H9 (cell line): ENCODE results near the gene PPP1R16B. TPM values are rescaled to one million over a fixed set of nuclear protein-coding genes. Genes with fewer than 3 reads are reported as not detected.

ENCODE experiments used
- DNase-seq: peaks from one replicate; pipeline ENCODE4 v3.0.0-alpha.2; 2017
- H2AFZ ChIP-seq: one replicate; pipeline ENCODE4 v1.6.1; 2013; ENCODE audit warnings: mild to moderate bottlenecking, low read length, control low read depth, moderate library complexity
- H2AK5ac ChIP-seq: 2 replicates; pipeline ENCODE4 v1.6.1; 2013; ENCODE audit warnings: low read length, control low read depth, mixed read lengths; ENCODE audit not compliant: insufficient read length
- H2BK120ac ChIP-seq: one replicate; pipeline ENCODE4 v1.6.1; 2013; ENCODE audit warnings: low read depth, mild to moderate bottlenecking, low read length, control low read depth, inconsistent platforms; ENCODE audit not compliant: poor library complexity, severe bottlenecking
- H2BK12ac ChIP-seq: 2 replicates; pipeline ENCODE4 v1.6.1; 2013; ENCODE audit warnings: low read length, control low read depth, mixed read lengths, low read depth; ENCODE audit not compliant: insufficient read length
- H2BK15ac ChIP-seq: 2 replicates; pipeline ENCODE4 v1.6.1; 2013; ENCODE audit warnings: low read depth, low read length, control low read depth
- H2BK20ac ChIP-seq: one replicate; pipeline ENCODE4 v1.6.1; 2013; ENCODE audit warnings: low read depth, mild to moderate bottlenecking, low read length, control low read depth, inconsistent platforms; ENCODE audit not compliant: poor library complexity, severe bottlenecking
- H2BK5ac ChIP-seq: 2 replicates; pipeline ENCODE4 v1.6.1; 2013; ENCODE audit warnings: low read length, control low read depth, mixed read lengths; ENCODE audit not compliant: insufficient read length
- H3K14ac ChIP-seq: 2 replicates; pipeline ENCODE4 v1.6.1; 2013; ENCODE audit warnings: low read length, control low read depth; ENCODE audit not compliant: insufficient read depth
- H3K18ac ChIP-seq: 2 replicates; pipeline ENCODE4 v1.6.1; 2013; ENCODE audit warnings: low read depth, mild to moderate bottlenecking, mixed read lengths, low read length, control low read depth; ENCODE audit not compliant: insufficient read length
- H3K23ac ChIP-seq: 2 replicates; pipeline ENCODE4 v1.6.1; 2013; ENCODE audit warnings: low read length, control low read depth, mixed read lengths, low read depth; ENCODE audit not compliant: insufficient read length
- H3K23me2 ChIP-seq: 2 replicates; pipeline ENCODE4 v1.6.1; 2013; ENCODE audit warnings: low read depth, mild to moderate bottlenecking, mixed read lengths, low read length, control low read depth; ENCODE audit not compliant: insufficient read length, poor library complexity, severe bottlenecking
- H3K27ac ChIP-seq: 2 replicates; pipeline ENCODE4 v1.5.1; 2013; ENCODE audit warnings: low read length, control low read depth, mixed read lengths, low read depth; ENCODE audit not compliant: insufficient read length
- H3K27me3 ChIP-seq: 2 replicates; pipeline ENCODE4 v1.6.1; 2013; ENCODE audit warnings: low read length, control low read depth, inconsistent platforms; ENCODE audit not compliant: insufficient read depth
- H3K4ac ChIP-seq: 2 replicates; pipeline ENCODE4 v1.6.1; 2013; ENCODE audit warnings: low read depth, mild to moderate bottlenecking, control low read depth, inconsistent platforms, low read length, moderate library complexity
- H3K4me1 ChIP-seq: 2 replicates; pipeline ENCODE4 v1.6.1; 2013; ENCODE audit warnings: low read length, control low read depth, inconsistent platforms; ENCODE audit not compliant: insufficient read depth
- H3K4me2 ChIP-seq: 2 replicates; pipeline ENCODE4 v1.6.1; 2013; ENCODE audit warnings: low read length, control low read depth, mixed read lengths; ENCODE audit not compliant: insufficient read length, insufficient read depth
- H3K56ac ChIP-seq: 2 replicates; pipeline ENCODE4 v1.6.1; 2013; ENCODE audit warnings: low read depth, mild to moderate bottlenecking, mixed read lengths, low read length, control low read depth; ENCODE audit not compliant: insufficient read length
- H3K79me1 ChIP-seq: 2 replicates; pipeline ENCODE4 v1.6.1; 2013; ENCODE audit warnings: low read depth, mild to moderate bottlenecking, moderate library complexity, low read length, control low read depth, inconsistent platforms; ENCODE audit not compliant: insufficient read depth, poor library complexity, severe bottlenecking
- H3K79me2 ChIP-seq: 2 replicates; pipeline ENCODE4 v1.6.1; 2013; ENCODE audit warnings: low read length, control low read depth, inconsistent platforms; ENCODE audit not compliant: insufficient read depth
- H3K9ac ChIP-seq: 2 replicates; pipeline ENCODE4 v1.6.1; 2013; ENCODE audit warnings: low read length, control low read depth, mixed read lengths; ENCODE audit not compliant: insufficient read length; ENCODE audit errors: extremely low read depth
- H3K9me3 ChIP-seq: one replicate; pipeline ENCODE4 v1.6.1; 2013; ENCODE audit warnings: low read depth, low read length, inconsistent platforms; ENCODE audit not compliant: control insufficient read depth
- H3T11ph ChIP-seq: one replicate; pipeline ENCODE4 v1.6.1; 2013; ENCODE audit warnings: mild to moderate bottlenecking, low read length, control low read depth, inconsistent platforms
- H4K20me1 ChIP-seq: one replicate; pipeline ENCODE4 v1.6.1; 2013; ENCODE audit not compliant: control insufficient read depth, insufficient read length, insufficient read depth
- H4K5ac ChIP-seq: 2 replicates; pipeline ENCODE4 v1.6.1; 2013; ENCODE audit warnings: low read depth, mild to moderate bottlenecking, mixed read lengths, low read length, control low read depth; ENCODE audit not compliant: insufficient read length
- H4K8ac ChIP-seq: replicated peaks from 2 replicates; pipeline ENCODE4 v1.6.1; 2013; ENCODE audit warnings: low read length, control low read depth, mixed read lengths, low read depth; ENCODE audit not compliant: insufficient read length
- H4K91ac ChIP-seq: 2 replicates; pipeline ENCODE4 v1.6.1; 2013; ENCODE audit warnings: low read depth, mild to moderate bottlenecking, moderate library complexity, mixed read lengths, low read length, control low read depth; ENCODE audit not compliant: insufficient read length
- H3K27ac Mint-ChIP-seq, 3 experiments: 2 replicates in 2 of 3; 3 replicates in 1 of 3; pipeline ENCODE4 v1.8.0; 2020 to 2021; ENCODE audit warnings: mixed read lengths in 3 of 3, mild to moderate bottlenecking in 1 of 3, moderate library complexity in 1 of 3
- H3K27me3 Mint-ChIP-seq: 2 replicates; pipeline ENCODE4 v1.8.0; 2021; ENCODE audit warnings: low read depth, mild to moderate bottlenecking, moderate library complexity, mixed read lengths
- H3K36me3 Mint-ChIP-seq, 3 experiments: 2 replicates in 2 of 3; 3 replicates in 1 of 3; pipeline ENCODE4 v1.8.0; 2020 to 2021; ENCODE audit warnings: low read depth in 3 of 3, mixed read lengths in 3 of 3; ENCODE audit not compliant: insufficient read depth in 1 of 3
- H3K4me1 Mint-ChIP-seq, 2 experiments: 2 replicates each; pipeline ENCODE4 v1.8.0; 2020; ENCODE audit warnings: mixed read lengths in 2 of 2
- H3K4me3 Mint-ChIP-seq, 2 experiments: 2 replicates in 1 of 2; 3 replicates in 1 of 2; pipeline ENCODE4 v1.8.0; 2020 to 2021; ENCODE audit warnings: mild to moderate bottlenecking in 2 of 2, mixed read lengths in 2 of 2, moderate library complexity in 1 of 2
- H3K9me3 Mint-ChIP-seq, 2 experiments: 2 replicates in 1 of 2; 3 replicates in 1 of 2; pipeline ENCODE4 v1.8.0; 2020; ENCODE audit warnings: mild to moderate bottlenecking in 2 of 2, mixed read lengths in 2 of 2, moderate library complexity in 1 of 2
- WGBS: extraction: QIAGEN DNeasy Blood & Tissue Kit; methylation state at CpG from one replicate; pipeline ENCODE4 v1.1.7; 2013; ENCODE audit warnings: missing lambda C conversion rate, low lambda C conversion rate, mixed read lengths; ENCODE audit not compliant: insufficient read length; ENCODE audit errors: extremely low coverage; 5-methylcytosine and 5-hydroxymethylcytosine counted together
- total RNA-seq: library from RNA; stranded (reverse); gene quantifications from 2 replicates; pipeline ENCODE4 v1.2.1, GENCODE V29; 2021
- TF ChIP-seq, protein P1 (sequence below): fragments of 200-600 bp; sonication (generic); conservative IDR thresholded peaks from 3 replicates; pipeline ENCODE4 v1.8.0; 2021; ENCODE audit warnings: antibody characterized with exemption, mild to moderate bottlenecking

Gene PPP1R16B
- total RNA-seq, 1 experiment from 2014 or later: 8.2 TPM

GRCh38 chr20:38962928-38963401 is 157.5 kb downstream of the PPP1R16B start:
- no peaks in the 10 kb centered on the region for H3K27me3 ChIP-seq
- peak overlapping the region; percentile 43 for H2BK12ac ChIP-seq
- H3T11ph ChIP-seq: no peak overlapping the region
- H3K79me2 ChIP-seq: peaks cover 9% of the 10 kb centered on the region; the same call in 1 of the 2 replicates
- H3K4ac ChIP-seq: no peak overlapping the region
- H2BK15ac ChIP-seq: no peak overlapping the region
- no CpG with 5 or more reads among the region's 5 CpGs for WGBS
- no peak overlapping the region for H3K23ac ChIP-seq
- H2AK5ac ChIP-seq: no peak overlapping the region
- no peak overlapping the region for H4K8ac ChIP-seq
- no peaks in the 10 kb centered on the region; a peak in 1 of 5 replicates for H3K9me3 Mint-ChIP-seq
- peak overlapping the region; percentile 85 for H4K5ac ChIP-seq
- H3K79me1 ChIP-seq: peaks cover 3% of the 10 kb centered on the region
- peaks cover 4 to 11% (median 6%) of the 10 kb centered on the region in 3 experiments; a peak in 5 of 7 replicates for H3K36me3 Mint-ChIP-seq
- no peaks in the 10 kb centered on the region for H3K23me2 ChIP-seq
- H3K18ac ChIP-seq: no peak overlapping the region
- DNase-seq: no peak
- H3K9ac ChIP-seq: peak overlapping the region; percentile 97
- peak overlapping the region; percentile 55 for H3K27ac ChIP-seq
- H2BK5ac ChIP-seq: peak overlapping the region; percentile 17
- 0 out of 2 replicates have a peak overlapping the region, but pooled peaks have one; percentile 94 for H3K14ac ChIP-seq
- no peak overlapping the region for H2AFZ ChIP-seq
- peak overlapping the region; percentile 88 for H3K56ac ChIP-seq
- no peak overlapping the region for H2BK120ac ChIP-seq
- H3K9me3 ChIP-seq: no peaks in the 10 kb centered on the region
- no peaks in the 10 kb centered on the region; the same call in 1 of the 2 replicates for H3K4me1 ChIP-seq
- H3K4me2 ChIP-seq: peak overlapping the region; percentile 87
- H4K91ac ChIP-seq: no peak overlapping the region
- H3K27ac Mint-ChIP-seq: peak overlapping the region; percentile 99; a peak in 6 of 7 replicates
- peaks cover 21 to 29% of the 10 kb centered on the region in 2 experiments for H3K4me1 Mint-ChIP-seq
- H3K27me3 Mint-ChIP-seq: no peaks in the 10 kb centered on the region
- H4K20me1 ChIP-seq: no peaks in the 10 kb centered on the region
- TF ChIP-seq, protein P1, sequence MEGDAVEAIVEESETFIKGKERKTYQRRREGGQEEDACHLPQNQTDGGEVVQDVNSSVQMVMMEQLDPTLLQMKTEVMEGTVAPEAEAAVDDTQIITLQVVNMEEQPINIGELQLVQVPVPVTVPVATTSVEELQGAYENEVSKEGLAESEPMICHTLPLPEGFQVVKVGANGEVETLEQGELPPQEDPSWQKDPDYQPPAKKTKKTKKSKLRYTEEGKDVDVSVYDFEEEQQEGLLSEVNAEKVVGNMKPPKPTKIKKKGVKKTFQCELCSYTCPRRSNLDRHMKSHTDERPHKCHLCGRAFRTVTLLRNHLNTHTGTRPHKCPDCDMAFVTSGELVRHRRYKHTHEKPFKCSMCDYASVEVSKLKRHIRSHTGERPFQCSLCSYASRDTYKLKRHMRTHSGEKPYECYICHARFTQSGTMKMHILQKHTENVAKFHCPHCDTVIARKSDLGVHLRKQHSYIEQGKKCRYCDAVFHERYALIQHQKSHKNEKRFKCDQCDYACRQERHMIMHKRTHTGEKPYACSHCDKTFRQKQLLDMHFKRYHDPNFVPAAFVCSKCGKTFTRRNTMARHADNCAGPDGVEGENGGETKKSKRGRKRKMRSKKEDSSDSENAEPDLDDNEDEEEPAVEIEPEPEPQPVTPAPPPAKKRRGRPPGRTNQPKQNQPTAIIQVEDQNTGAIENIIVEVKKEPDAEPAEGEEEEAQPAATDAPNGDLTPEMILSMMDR: no peak
- H2BK20ac ChIP-seq: no peak overlapping the region
- H3K4me3 Mint-ChIP-seq: peak overlapping the region; percentile 95 to 99
